Measurements from ENCODE around the gene BPTF. TPM values are rescaled to one million over a fixed set of nuclear protein-coding genes. Genes with fewer than 3 reads are reported as not detected.

The BPTF gene
- total and polyA plus RNA-seq, 2 of the 13 experiments (the other 11 are each of a cell fraction or from before 2014, with no cell fraction given) = 43.5 to 66.1 TPM

GRCh38 chr17:67993153-67993997 lies 168.1 kb downstream of the BPTF start (continued):
- no peak for TF ChIP-seq MTA3 (CRISPR knock-in tag; IDR thresholded peaks at IDR 0.05)
- no peak for TF ChIP-seq JUN (CRISPR knock-in tag; IDR thresholded peaks at IDR 0.05)
- TF ChIP-seq ZNF34 (CRISPR knock-in tag; IDR thresholded peaks at IDR 0.05; ENCODE audit: borderline replicate concordance) = no peak
- TF ChIP-seq PHF21A (CRISPR knock-in tag; IDR thresholded peaks at IDR 0.05) = peak; percentile 73
- TF ChIP-seq JUNB (CRISPR knock-in tag; IDR thresholded peaks at IDR 0.05; ENCODE audit: borderline replicate concordance) = no peak
- no peak for TF ChIP-seq FOXC1 (CRISPR knock-in tag; IDR thresholded peaks at IDR 0.05; ENCODE audit: borderline replicate concordance)
- TF ChIP-seq HNRNPK (IDR thresholded peaks at IDR 0.05; ENCODE audit: low read depth, low read length, poor library complexity, severe bottlenecking) = no peak
- no peak for TF ChIP-seq ZNF557 (CRISPR knock-in tag; IDR thresholded peaks at IDR 0.05)
- no peak for TF ChIP-seq FOSL1 (CRISPR knock-in tag; IDR thresholded peaks at IDR 0.05; ENCODE audit: borderline replicate concordance)
- no peak; the same call in 1 of the 2 replicates for TF ChIP-seq ETV5 (CRISPR knock-in tag; IDR thresholded peaks at IDR 0.05; ENCODE audit: borderline replicate concordance)
- TF ChIP-seq U2AF1 (optimal IDR thresholded peaks at IDR 0.05; ENCODE audit: low read depth, low read length) = no peak
- no peak for TF ChIP-seq ZNF780A (CRISPR knock-in tag; IDR thresholded peaks at IDR 0.05)
- TF ChIP-seq GMEB1 (CRISPR knock-in tag; IDR thresholded peaks at IDR 0.05; ENCODE audit: borderline replicate concordance) = peak; percentile 66; the same call in 1 of the 2 replicates
- no peak for TF ChIP-seq ZNF549 (CRISPR knock-in tag; IDR thresholded peaks at IDR 0.05)
- no peak for TF ChIP-seq FIP1L1 (IDR thresholded peaks at IDR 0.05; ENCODE audit: borderline replicate concordance, insufficient read depth, low read depth, low read length)
- peak; percentile 52; the same call in 1 of the 2 replicates for TF ChIP-seq ZNF788 (CRISPR knock-in tag; IDR thresholded peaks at IDR 0.05; ENCODE audit: borderline replicate concordance)
- no peak for TF ChIP-seq SIN3A (IDR thresholded peaks at IDR 0.05; ENCODE audit: borderline replicate concordance, low read depth, low read length)
- TF ChIP-seq DNMT3B (CRISPR knock-in tag; conservative IDR thresholded peaks at IDR 0.05) = no peak
- TF ChIP-seq ZNF552 (CRISPR knock-in tag; IDR thresholded peaks at IDR 0.05; ENCODE audit: borderline replicate concordance) = no peak
- TF ChIP-seq ZMAT5 (CRISPR knock-in tag; IDR thresholded peaks at IDR 0.05; ENCODE audit: borderline replicate concordance, low read depth) = no peak
- TF ChIP-seq HNRNPLL (IDR thresholded peaks at IDR 0.05; ENCODE audit: low read depth, low read length, poor library complexity, severe bottlenecking) = peak; percentile 16
- TF ChIP-seq TFDP2 (CRISPR knock-in tag; IDR thresholded peaks at IDR 0.05) = no peak; the same call in 1 of the 2 replicates
- no peak for TF ChIP-seq BATF2 (CRISPR knock-in tag; IDR thresholded peaks at IDR 0.05)

Data from HepG2 (cell line).